HEK293 (cell line): Measurements from ENCODE around the gene RGS21.

Experiments
- OVOL3 ChIP-seq: fragments of 450-650 bp; formaldehyde crosslinking; IDR thresholded peaks from 2 replicates; pipeline ENCODE4 v1.5.1; 2016; ENCODE audit warnings: missing biosample characterization, missing genetic modification characterization
- ZIC2 ChIP-seq: fragments of 450-650 bp; formaldehyde crosslinking; IDR thresholded peaks from 2 replicates; pipeline ENCODE4 v1.5.1; 2016; ENCODE audit warnings: missing biosample characterization, missing genetic modification characterization
- ZNF19 ChIP-seq: fragments of 450-650 bp; formaldehyde crosslinking; IDR thresholded peaks from 2 replicates; pipeline ENCODE4; 2016; ENCODE audit warnings: missing biosample characterization, missing genetic modification characterization, low read depth
- ZNF514 ChIP-seq: fragments of 450-650 bp; formaldehyde crosslinking; IDR thresholded peaks from 2 replicates; pipeline ENCODE4 v1.5.1; 2016; ENCODE audit warnings: missing biosample characterization, missing genetic modification characterization
- ZNF560 ChIP-seq: fragments of 450-650 bp; formaldehyde crosslinking; IDR thresholded peaks from 2 replicates; pipeline ENCODE4 v1.5.1; 2017; ENCODE audit warnings: missing biosample characterization, missing genetic modification characterization, borderline replicate concordance
- ZNF785 ChIP-seq: fragments of 450-650 bp; formaldehyde crosslinking; IDR thresholded peaks from 2 replicates; pipeline ENCODE4 v1.5.1; 2016; ENCODE audit warnings: missing biosample characterization, missing genetic modification characterization
- TF ChIP-seq, protein P1 (sequence below): fragments of 450-650 bp; formaldehyde crosslinking; IDR thresholded peaks from 2 replicates; pipeline ENCODE4 v1.5.1; 2016; ENCODE audit warnings: missing biosample characterization, missing genetic modification characterization
- TF ChIP-seq, protein P2 (sequence below): fragments of 450-650 bp; formaldehyde crosslinking; IDR thresholded peaks from 2 replicates; pipeline ENCODE4 v1.5.1; 2016; ENCODE audit warnings: missing biosample characterization, missing genetic modification characterization

DNA sequence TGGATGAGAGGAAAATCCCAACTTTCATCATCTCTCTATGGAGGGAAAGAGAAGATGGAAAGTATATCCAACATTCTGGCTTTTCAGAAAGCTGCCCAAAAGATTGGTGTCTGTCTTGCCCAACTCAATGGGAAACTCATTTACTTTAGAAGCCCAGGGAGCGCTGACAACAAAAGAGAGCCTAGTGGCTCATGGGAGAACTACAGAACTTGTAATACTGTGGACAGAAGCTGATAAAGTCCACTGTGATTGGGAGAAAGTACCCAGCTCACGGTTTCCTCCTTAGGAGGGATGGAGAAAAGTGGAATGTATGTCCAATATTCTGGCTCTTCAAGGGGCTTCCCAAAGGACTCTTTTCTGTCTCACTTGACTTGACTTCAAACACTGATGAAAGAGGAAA lies 66.0 kb downstream of the RGS21 start:
- TF ChIP-seq ZNF19 (tag by site-specific recombination) = no peak
- TF ChIP-seq, protein P1, sequence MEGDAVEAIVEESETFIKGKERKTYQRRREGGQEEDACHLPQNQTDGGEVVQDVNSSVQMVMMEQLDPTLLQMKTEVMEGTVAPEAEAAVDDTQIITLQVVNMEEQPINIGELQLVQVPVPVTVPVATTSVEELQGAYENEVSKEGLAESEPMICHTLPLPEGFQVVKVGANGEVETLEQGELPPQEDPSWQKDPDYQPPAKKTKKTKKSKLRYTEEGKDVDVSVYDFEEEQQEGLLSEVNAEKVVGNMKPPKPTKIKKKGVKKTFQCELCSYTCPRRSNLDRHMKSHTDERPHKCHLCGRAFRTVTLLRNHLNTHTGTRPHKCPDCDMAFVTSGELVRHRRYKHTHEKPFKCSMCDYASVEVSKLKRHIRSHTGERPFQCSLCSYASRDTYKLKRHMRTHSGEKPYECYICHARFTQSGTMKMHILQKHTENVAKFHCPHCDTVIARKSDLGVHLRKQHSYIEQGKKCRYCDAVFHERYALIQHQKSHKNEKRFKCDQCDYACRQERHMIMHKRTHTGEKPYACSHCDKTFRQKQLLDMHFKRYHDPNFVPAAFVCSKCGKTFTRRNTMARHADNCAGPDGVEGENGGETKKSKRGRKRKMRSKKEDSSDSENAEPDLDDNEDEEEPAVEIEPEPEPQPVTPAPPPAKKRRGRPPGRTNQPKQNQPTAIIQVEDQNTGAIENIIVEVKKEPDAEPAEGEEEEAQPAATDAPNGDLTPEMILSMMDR (tag by site-specific recombination) = no peak
- TF ChIP-seq, protein P2, sequence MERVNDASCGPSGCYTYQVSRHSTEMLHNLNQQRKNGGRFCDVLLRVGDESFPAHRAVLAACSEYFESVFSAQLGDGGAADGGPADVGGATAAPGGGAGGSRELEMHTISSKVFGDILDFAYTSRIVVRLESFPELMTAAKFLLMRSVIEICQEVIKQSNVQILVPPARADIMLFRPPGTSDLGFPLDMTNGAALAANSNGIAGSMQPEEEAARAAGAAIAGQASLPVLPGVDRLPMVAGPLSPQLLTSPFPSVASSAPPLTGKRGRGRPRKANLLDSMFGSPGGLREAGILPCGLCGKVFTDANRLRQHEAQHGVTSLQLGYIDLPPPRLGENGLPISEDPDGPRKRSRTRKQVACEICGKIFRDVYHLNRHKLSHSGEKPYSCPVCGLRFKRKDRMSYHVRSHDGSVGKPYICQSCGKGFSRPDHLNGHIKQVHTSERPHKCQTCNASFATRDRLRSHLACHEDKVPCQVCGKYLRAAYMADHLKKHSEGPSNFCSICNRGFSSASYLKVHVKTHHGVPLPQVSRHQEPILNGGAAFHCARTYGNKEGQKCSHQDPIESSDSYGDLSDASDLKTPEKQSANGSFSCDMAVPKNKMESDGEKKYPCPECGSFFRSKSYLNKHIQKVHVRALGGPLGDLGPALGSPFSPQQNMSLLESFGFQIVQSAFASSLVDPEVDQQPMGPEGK (tag by site-specific recombination) = no peak
- TF ChIP-seq ZNF785 (tag by site-specific recombination) = no peak
- no peak for TF ChIP-seq OVOL3 (tag by site-specific recombination)
- TF ChIP-seq ZNF560 (tag by site-specific recombination) = no peak
- no peak for TF ChIP-seq ZNF514 (tag by site-specific recombination)
- no peak for TF ChIP-seq ZIC2 (tag by site-specific recombination)
